ENCODE data around the gene SCYGR6. TPM values are rescaled to one million over a fixed set of nuclear protein-coding genes. Genes with fewer than 3 reads are reported as not detected.

The SCYGR6 gene, protein sequence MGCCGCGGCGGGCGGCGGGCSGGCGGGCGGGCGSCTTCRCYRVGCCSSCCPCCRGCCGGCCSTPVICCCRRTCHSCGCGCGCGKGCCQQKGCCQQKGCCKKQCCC
- total RNA-seq: not detected
- not detected for total RNA-seq (2013)

DNA sequence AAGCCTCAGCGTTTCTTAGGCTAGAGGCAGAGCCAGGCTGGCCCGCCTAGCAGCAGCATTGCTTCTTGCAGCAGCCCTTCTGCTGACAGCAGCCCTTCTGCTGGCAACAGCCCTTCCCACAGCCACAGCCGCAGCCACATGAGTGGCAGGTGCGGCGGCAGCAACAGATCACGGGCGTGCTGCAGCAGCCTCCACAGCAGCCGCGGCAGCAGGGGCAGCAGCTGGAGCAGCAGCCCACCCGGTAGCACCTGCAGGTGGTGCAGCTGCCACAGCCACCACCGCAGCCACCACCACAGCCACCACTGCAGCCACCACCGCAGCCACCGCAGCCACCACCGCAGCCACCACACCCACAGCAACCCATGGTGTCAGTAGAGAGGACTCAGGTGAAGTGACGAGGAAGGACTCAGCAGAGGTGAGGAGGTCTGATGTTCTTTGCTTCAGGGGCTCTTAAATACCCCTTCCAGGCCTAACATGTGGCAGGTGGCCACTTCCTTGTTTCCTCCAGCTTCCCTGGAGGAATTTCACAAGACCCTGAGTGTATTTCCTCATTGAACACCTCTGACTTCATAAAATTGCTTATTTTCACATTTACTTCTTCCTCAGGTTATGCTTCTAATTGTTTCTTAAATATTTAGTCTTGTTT lies at the start of gene SCYGR6:
Gene SCYGR6 (minus strand): TSS at position 364 of the 646 bp plus-strand sequence. CDS start 0 bp downstream, at position 364.
- WGBS (ENCODE audit: insufficient coverage): 93% methylated on average over 10 of the region's 15 CpGs
- TF ChIP-seq, protein P1, sequence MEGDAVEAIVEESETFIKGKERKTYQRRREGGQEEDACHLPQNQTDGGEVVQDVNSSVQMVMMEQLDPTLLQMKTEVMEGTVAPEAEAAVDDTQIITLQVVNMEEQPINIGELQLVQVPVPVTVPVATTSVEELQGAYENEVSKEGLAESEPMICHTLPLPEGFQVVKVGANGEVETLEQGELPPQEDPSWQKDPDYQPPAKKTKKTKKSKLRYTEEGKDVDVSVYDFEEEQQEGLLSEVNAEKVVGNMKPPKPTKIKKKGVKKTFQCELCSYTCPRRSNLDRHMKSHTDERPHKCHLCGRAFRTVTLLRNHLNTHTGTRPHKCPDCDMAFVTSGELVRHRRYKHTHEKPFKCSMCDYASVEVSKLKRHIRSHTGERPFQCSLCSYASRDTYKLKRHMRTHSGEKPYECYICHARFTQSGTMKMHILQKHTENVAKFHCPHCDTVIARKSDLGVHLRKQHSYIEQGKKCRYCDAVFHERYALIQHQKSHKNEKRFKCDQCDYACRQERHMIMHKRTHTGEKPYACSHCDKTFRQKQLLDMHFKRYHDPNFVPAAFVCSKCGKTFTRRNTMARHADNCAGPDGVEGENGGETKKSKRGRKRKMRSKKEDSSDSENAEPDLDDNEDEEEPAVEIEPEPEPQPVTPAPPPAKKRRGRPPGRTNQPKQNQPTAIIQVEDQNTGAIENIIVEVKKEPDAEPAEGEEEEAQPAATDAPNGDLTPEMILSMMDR (IDR thresholded peaks at IDR 0.05): no peak
- H3K36me3 Mint-ChIP-seq: no peaks in the 10 kb centered on the region

DNA sequence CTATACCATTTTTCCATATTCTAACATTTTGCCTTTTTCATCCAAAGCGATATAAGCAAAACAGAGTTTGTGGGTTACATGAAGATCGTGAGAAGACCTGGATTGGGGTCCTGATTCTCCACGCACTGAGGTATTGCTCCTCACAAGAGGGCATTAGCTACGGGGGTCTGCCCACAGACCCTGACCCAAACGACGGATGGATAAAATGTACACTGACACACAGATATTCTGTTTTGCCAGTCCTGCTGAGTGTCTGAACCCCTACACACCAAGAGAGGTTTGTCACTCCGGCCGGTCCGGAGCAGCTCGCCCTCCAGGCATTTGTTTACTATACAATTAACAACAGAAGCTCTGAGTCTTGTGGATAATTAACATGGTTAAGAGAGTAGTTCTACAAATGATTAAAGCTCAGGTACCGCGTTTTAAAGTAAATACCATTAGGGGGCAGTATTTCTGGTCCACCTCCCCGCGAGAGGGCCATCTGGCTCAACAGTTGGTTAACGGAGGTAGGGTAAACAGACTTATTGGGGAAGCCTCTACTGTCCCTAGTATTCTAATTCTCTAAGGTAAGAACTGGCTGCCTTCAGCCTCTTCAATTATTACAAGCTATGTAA lies 49.6 kb upstream of the SCYGR6 start:
- H3K27ac Mint-ChIP-seq: no peak overlapping the region
- peak in 1 of 2 donors; percentile 27 for DNase-seq

More for the DNA sequence above, at the start of gene SCYGR6:
- H3K27ac ChIP-seq (ENCODE audit: low read length): no peak within 1 kb of the TSS
- H3K27me3 ChIP-seq (ENCODE audit: control insufficient read depth, insufficient read depth, low read length): no peaks in the 10 kb centered on the region
- H3K27ac Mint-ChIP-seq: no peak within 1 kb of the TSS
- no peak within 1 kb of the TSS for H3K4me3 Mint-ChIP-seq
- H3K4me1 ChIP-seq (ENCODE audit: control insufficient read depth, insufficient read depth, low read length): no peaks in the 10 kb centered on the region
- peaks cover 0 to 6% of the 10 kb centered on the region in 2 donors for H3K27me3 Mint-ChIP-seq (ENCODE audit: low read depth in 2 of 2)
- H3K9me3 ChIP-seq (ENCODE audit: control insufficient read depth, insufficient read depth, low read length): no peaks in the 10 kb centered on the region
- no peaks in the 10 kb centered on the region for H3K4me1 Mint-ChIP-seq
- H3K4me3 ChIP-seq (ENCODE audit: low read length): no peak within 1 kb of the TSS
- intact Hi-C loops (cut with micrococcal nuclease): no loop called here
- no peaks in the 10 kb centered on the region for H3K9me3 Mint-ChIP-seq
- no peaks in the 10 kb centered on the region for H3K36me3 ChIP-seq (ENCODE audit: control insufficient read depth, insufficient read depth, low read length)
- ATAC-seq: no peak
- DNase-seq: no peak

DNA sequence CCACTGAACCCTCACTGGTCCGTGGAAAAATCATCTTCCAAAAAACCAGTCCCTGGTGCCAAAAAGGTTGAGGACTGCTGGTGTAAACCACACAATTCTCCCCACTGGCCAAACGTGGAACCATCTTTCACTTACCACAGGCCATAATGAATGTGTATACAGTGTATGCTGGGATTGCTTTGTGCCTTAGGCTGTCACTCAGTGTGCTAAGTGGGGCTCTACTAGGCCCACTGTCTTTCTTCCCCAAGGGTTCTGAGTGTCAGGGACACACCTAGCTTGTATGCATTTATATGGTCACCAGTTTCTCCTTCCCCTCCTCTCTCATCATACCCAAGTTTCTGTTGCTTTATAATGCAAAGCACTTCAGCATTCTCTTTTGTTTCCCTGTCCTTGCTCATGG lies 48.4 kb upstream of the SCYGR6 start:
- TF ChIP-seq, protein P1 (IDR thresholded peaks at IDR 0.05): no peak
- intact Hi-C loops (cut with micrococcal nuclease): no loop called here
- DNase-seq (no peak), ATAC-seq (no peak)
- Histone ChIP-seq H3K9me3 (ENCODE audit: control insufficient read depth, insufficient read depth, low read length) (no peaks in the 10 kb centered on the region), H3K27ac (ENCODE audit: low read length) (no peak overlapping the region), H3K36me3 (ENCODE audit: control insufficient read depth, insufficient read depth, low read length) (no peaks in the 10 kb centered on the region), H3K4me3 (ENCODE audit: low read length) (no peak overlapping the region), H3K27me3 (ENCODE audit: control insufficient read depth, insufficient read depth, low read length) (no peaks in the 10 kb centered on the region), H3K4me1 (ENCODE audit: control insufficient read depth, insufficient read depth, low read length) (no peaks in the 10 kb centered on the region)
- Mint-ChIP-seq H3K4me1 (peaks cover 0 to 5% of the 10 kb centered on the region in 2 donors), H3K27me3 (ENCODE audit: low read depth in 2 of 2) (peaks cover 0 to 3% of the 10 kb centered on the region in 2 donors), H3K36me3 (no peaks in the 10 kb centered on the region), H3K27ac (no peak overlapping the region), H3K9me3 (no peaks in the 10 kb centered on the region), H3K4me3 (no peak overlapping the region)
- WGBS (ENCODE audit: insufficient coverage): 92% methylated on average over 1 of the region's 2 CpGs

More for the DNA sequence above, 49.6 kb upstream of the SCYGR6 start:
- H3K27me3 ChIP-seq (ENCODE audit: control insufficient read depth, insufficient read depth, low read length): no peaks in the 10 kb centered on the region
- TF ChIP-seq, protein P1 (IDR thresholded peaks at IDR 0.05): no peak
- Mint-ChIP-seq H3K9me3 (no peaks in the 10 kb centered on the region), H3K36me3 (no peaks in the 10 kb centered on the region), H3K27me3 (ENCODE audit: low read depth in 2 of 2) (peaks cover 0 to 3% of the 10 kb centered on the region in 2 donors), H3K4me1 (peaks cover 0 to 5% of the 10 kb centered on the region in 2 donors), H3K4me3 (no peak overlapping the region)
- intact Hi-C loops (cut with micrococcal nuclease): no loop called here
- 80% methylated on average over 11 of the region's 15 CpGs for WGBS (ENCODE audit: insufficient coverage)
- H3K36me3 ChIP-seq (ENCODE audit: control insufficient read depth, insufficient read depth, low read length): no peaks in the 10 kb centered on the region
- no peak overlapping the region for H3K27ac ChIP-seq (ENCODE audit: low read length)
- H3K4me3 ChIP-seq (ENCODE audit: low read length): no peak overlapping the region
- no peaks in the 10 kb centered on the region for H3K9me3 ChIP-seq (ENCODE audit: control insufficient read depth, insufficient read depth, low read length)
- no peaks in the 10 kb centered on the region for H3K4me1 ChIP-seq (ENCODE audit: control insufficient read depth, insufficient read depth, low read length)
- ATAC-seq: no peak

Data from natural killer cell (primary cell).